PC-3 (cell line): ENCODE measurements around the gene JARID2. TPM values are rescaled to one million over a fixed set of nuclear protein-coding genes. Genes with fewer than 3 reads are reported as not detected.

ENCODE experiments used
- ATAC-seq: fragments of 200-7000 bp; cut with Tn5 transposase; 2 replicates; pipeline ENCODE4 v1.9.1; 2020; ENCODE audit warnings: mild to moderate bottlenecking, moderate library complexity
- BruUV-seq: library from RNA; stranded (reverse); fragments of 400-500 nt; replicated peaks from 2 replicates; lab custom pipeline; 2021; lab: Mats Ljungman, UMichigan
- CTCF ChIA-PET: fragments of 300-600 bp; sonication (Branson Sonifier 250); formaldehyde crosslinking; loops from one replicate; lab custom pipeline; 2022; ENCODE audit warnings: antibody characterized with exemption; lab: Charles Lee
- POLR2A ChIA-PET: fragments of 300-600 bp; sonication (Branson Sonifier 250); formaldehyde crosslinking; loops from one replicate; lab custom pipeline; 2022; ENCODE audit warnings: antibody characterized with exemption; ENCODE audit not compliant: unreplicated experiment; lab: Charles Lee
- DNase-seq: peaks from one replicate; pipeline ENCODE4 v3.0.0-alpha.2; 2015
- H2AFZ ChIP-seq: fragments of 300-600 bp; sonication (generic); 2 replicates; pipeline ENCODE4 v1.6.0; 2016; ENCODE audit warnings: antibody characterized with exemption, low read length
- H3F3A ChIP-seq: fragments of 300-600 bp; sonication (generic); one replicate; pipeline ENCODE4 v1.6.0; 2017; ENCODE audit warnings: antibody characterized with exemption, low read length, control low read depth, mild to moderate bottlenecking; ENCODE audit not compliant: unreplicated experiment
- H3K27ac ChIP-seq: fragments of 300-600 bp; sonication (generic); 2 replicates; pipeline ENCODE4 v1.5.1; 2016; ENCODE audit warnings: mild to moderate bottlenecking, low read length
- H3K27me3 ChIP-seq: fragments of 300-600 bp; sonication (generic); 2 replicates; pipeline ENCODE4 v1.6.1; 2016; ENCODE audit warnings: low read length, mixed read lengths
- H3K36me3 ChIP-seq: fragments of 300-600 bp; sonication (generic); 2 replicates; pipeline ENCODE4 v1.6.1; 2016; ENCODE audit warnings: low read depth, mixed run types, low read length, mixed read lengths
- H3K4me1 ChIP-seq: fragments of 300-600 bp; sonication (generic); 2 replicates; pipeline ENCODE4 v1.5.1; 2016; ENCODE audit warnings: low read length; ENCODE audit not compliant: insufficient read depth
- H3K4me2 ChIP-seq: fragments of 300-600 bp; sonication (generic); 2 replicates; pipeline ENCODE4 v1.6.0; 2016; ENCODE audit warnings: low read length
- H3K4me3 ChIP-seq: fragments of 300-600 bp; sonication (generic); 2 replicates; pipeline ENCODE4 v1.5.1; 2016; ENCODE audit warnings: mild to moderate bottlenecking, low read length, mixed read lengths
- H3K79me2 ChIP-seq: fragments of 300-600 bp; sonication (generic); 2 replicates; pipeline ENCODE4 v1.6.1; 2017; ENCODE audit warnings: low read length, mixed read lengths
- H3K9ac ChIP-seq: fragments of 300-600 bp; sonication (generic); 2 replicates; pipeline ENCODE4 v1.6.0; 2016; ENCODE audit warnings: mild to moderate bottlenecking, low read length
- H3K9me2 ChIP-seq: fragments of 300-600 bp; sonication (generic); replicated peaks from 2 replicates; pipeline ENCODE4 v1.6.1; 2016; ENCODE audit warnings: mixed run types, low read length, mixed read lengths
- H3K9me3 ChIP-seq: fragments of 300-600 bp; sonication (generic); 2 replicates; pipeline ENCODE4 v1.6.1; 2016; ENCODE audit warnings: low read length, mixed read lengths
- H4K20me1 ChIP-seq: fragments of 300-600 bp; sonication (generic); 2 replicates; pipeline ENCODE4 v1.6.1; 2016; ENCODE audit warnings: low read length, mixed read lengths
- CTCF ChIP-seq: fragments of 300-600 bp; sonication (generic); conservative IDR thresholded peaks from 2 replicates; pipeline ENCODE4 v1.5.1; 2017; ENCODE audit warnings: antibody characterized with exemption, low read depth, mild to moderate bottlenecking, low read length
- EZH2 ChIP-seq: fragments of 300-600 bp; sonication (generic); IDR thresholded peaks from one replicate; pipeline ENCODE4 v1.6.1; 2017; ENCODE audit warnings: antibody characterized with exemption, mild to moderate bottlenecking, low read length; ENCODE audit not compliant: unreplicated experiment
- EZH2phosphoT487 ChIP-seq: fragments of 300-600 bp; sonication (generic); IDR thresholded peaks from 2 replicates; pipeline ENCODE4 v1.6.1; 2018; ENCODE audit warnings: mild to moderate bottlenecking, antibody characterized with exemption, low read length, borderline replicate concordance
- intact Hi-C: fragments of 100-400 bp; cut with micrococcal nuclease; formaldehyde crosslinking; loops from 2 replicates; pipeline ENCODE4 v1.9.0; 2023
- total RNA-seq: library from RNA; depleted of rRNA; stranded (reverse); fragments of >200 nt; gene quantifications from 2 replicates; pipeline ENCODE4 v1.2.3, GENCODE V29; 2014

JARID2 gene
- total RNA-seq, 1 experiment from 2014 or later: 11.0 TPM

- no TSS peak for BruUV-seq
- no peak for ATAC-seq
- POLR2A ChIA-PET: no interaction called here
Observed at GRCh38 chr6:15272562-15272961, 26.7 kb downstream of the JARID2 start.

GRCh38 chr6:15274692-15275387 lies 29.0 kb downstream of the JARID2 start:
- H3K36me3 ChIP-seq: no peaks in the 10 kb centered on the region
- DNase-seq (no peak), ATAC-seq (no peak)
- peaks cover 14% of the 10 kb centered on the region for H3K4me1 ChIP-seq
- CTCF ChIA-PET: interaction anchor here (0.7 kb wide), 1 partner anchor 469 kb away, joined by 3 read pairs; no protein-coding TSS in a partner anchor
- intact Hi-C loops: no loop called here
- peaks cover 33% of the 10 kb centered on the region for H4K20me1 ChIP-seq
- no peak overlapping the region for H3K4me2 ChIP-seq
- H3F3A ChIP-seq: no peaks in the 10 kb centered on the region
- no peaks in the 10 kb centered on the region for H3K9me2 ChIP-seq
- no TSS peak for BruUV-seq
- H3K4me3 ChIP-seq: no peak overlapping the region
- H3K79me2 ChIP-seq: peaks cover 96% of the 10 kb centered on the region
- H3K9ac ChIP-seq: no peak overlapping the region
- TF ChIP-seq EZH2phosphoT487: no peak
- peak; percentile 36; the same call in 1 of the 2 replicates for TF ChIP-seq CTCF
- POLR2A ChIA-PET: no interaction called here
- H3K27ac ChIP-seq: no peak overlapping the region
- H3K27me3 ChIP-seq: no peaks in the 10 kb centered on the region
- H3K9me3 ChIP-seq: no peaks in the 10 kb centered on the region
- H2AFZ ChIP-seq: no peak overlapping the region

More at GRCh38 chr6:15272562-15272961, 26.7 kb downstream of the JARID2 start:
- Histone ChIP-seq H3K4me3 (no peak overlapping the region), H4K20me1 (peaks cover 27% of the 10 kb centered on the region), H3K4me2 (no peak overlapping the region), H3K9me3 (no peaks in the 10 kb centered on the region), H3F3A (no peaks in the 10 kb centered on the region), H3K4me1 (no peaks in the 10 kb centered on the region), H3K27me3 (no peaks in the 10 kb centered on the region), H3K9ac (no peak overlapping the region), H3K79me2 (peaks cover 98% of the 10 kb centered on the region), H3K36me3 (no peaks in the 10 kb centered on the region), H3K9me2 (no peaks in the 10 kb centered on the region), H2AFZ (no peak overlapping the region), H3K27ac (no peak overlapping the region)
- TF ChIP-seq EZH2: no peak
- TF ChIP-seq CTCF: no peak
- TF ChIP-seq EZH2phosphoT487: no peak
- intact Hi-C loops: no loop called here
- no peak for DNase-seq
- CTCF ChIA-PET: interaction anchor here (0.6 kb wide), 1 partner anchor 214 kb away, joined by 3 read pairs; no protein-coding TSS in a partner anchor
